Measurements from ENCODE around the gene SPINT1.

SPINT1 gene, protein sequence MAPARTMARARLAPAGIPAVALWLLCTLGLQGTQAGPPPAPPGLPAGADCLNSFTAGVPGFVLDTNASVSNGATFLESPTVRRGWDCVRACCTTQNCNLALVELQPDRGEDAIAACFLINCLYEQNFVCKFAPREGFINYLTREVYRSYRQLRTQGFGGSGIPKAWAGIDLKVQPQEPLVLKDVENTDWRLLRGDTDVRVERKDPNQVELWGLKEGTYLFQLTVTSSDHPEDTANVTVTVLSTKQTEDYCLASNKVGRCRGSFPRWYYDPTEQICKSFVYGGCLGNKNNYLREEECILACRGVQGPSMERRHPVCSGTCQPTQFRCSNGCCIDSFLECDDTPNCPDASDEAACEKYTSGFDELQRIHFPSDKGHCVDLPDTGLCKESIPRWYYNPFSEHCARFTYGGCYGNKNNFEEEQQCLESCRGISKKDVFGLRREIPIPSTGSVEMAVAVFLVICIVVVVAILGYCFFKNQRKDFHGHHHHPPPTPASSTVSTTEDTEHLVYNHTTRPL

GRCh38 chr15:40843885-40844695 lies at the start of gene SPINT1:
TSS of gene SPINT1 (plus strand) at chr15:40844048. CDS start at chr15:40844555, 507 bp downstream.
- Histone ChIP-seq H3K27me3 (peaks cover 0 to 43% of the 10 kb centered on the region in 2 donors), H3K27ac (no peak within 1 kb of the TSS), H3K4me1 (peaks cover 0 to 24% (median 14%) of the 10 kb centered on the region in 4 donors), H3K9me3 (no peaks in the 10 kb centered on the region), H3K4me3 (peak within 1 kb of the TSS; percentile 39 to 54), H3K36me3 (no peaks in the 10 kb centered on the region)
- DNase-seq = no peak
- no peak for TF ChIP-seq CTCF (IDR thresholded peaks at IDR 0.05)
- intact Hi-C loops (cut with DNase I; ENCODE audit: low total_unique reads) = no loop called here

- no peaks in the 10 kb centered on the region for H3K27me3 ChIP-seq
- no peaks in the 10 kb centered on the region for H3K9me3 ChIP-seq
- DNase-seq = no peak
- peaks cover 0 to 3% (median 0%) of the 10 kb centered on the region in 4 donors for H3K4me1 ChIP-seq
- TF ChIP-seq CTCF (IDR thresholded peaks at IDR 0.05) = no peak
- no peak overlapping the region for H3K27ac ChIP-seq
- H3K4me3 ChIP-seq = no peak overlapping the region
- peaks cover 6 to 25% (median 11%) of the 10 kb centered on the region in 3 donors for H3K36me3 ChIP-seq
- intact Hi-C loops (cut with DNase I; ENCODE audit: low total_unique reads) = no loop called here
Observed at GRCh38 chr15:40796041-40796440, 47.8 kb upstream of the SPINT1 start.

DNA sequence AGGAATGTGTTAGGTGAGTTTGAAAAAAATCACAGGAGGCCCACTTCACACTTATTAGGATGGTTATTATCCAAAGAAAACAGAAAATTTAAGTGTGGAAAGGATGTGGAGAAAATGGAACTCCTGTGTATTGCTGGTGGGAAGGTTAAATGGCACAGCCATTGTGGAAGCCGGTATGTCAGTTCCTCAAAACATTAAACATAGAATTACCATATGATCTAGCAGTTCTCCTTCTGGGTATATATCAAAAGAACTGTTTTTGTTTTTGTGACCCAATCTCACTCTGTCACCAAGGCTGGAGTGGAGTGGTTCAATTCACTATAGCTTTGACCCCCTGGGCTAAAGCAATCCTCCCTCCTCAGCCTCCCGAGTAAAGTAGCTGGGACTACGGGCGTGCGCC lies 47.3 kb upstream of the SPINT1 start:
- Histone ChIP-seq H3K4me3 (no peak overlapping the region), H3K27ac (no peak overlapping the region), H3K9me3 (no peaks in the 10 kb centered on the region), H3K27me3 (no peaks in the 10 kb centered on the region), H3K36me3 (peaks cover 6 to 25% (median 6%) of the 10 kb centered on the region in 3 donors), H3K4me1 (peaks cover 0 to 3% (median 0%) of the 10 kb centered on the region in 4 donors)
- intact Hi-C loops (cut with DNase I; ENCODE audit: low total_unique reads) = no loop called here
- DNase-seq = no peak
- TF ChIP-seq CTCF (IDR thresholded peaks at IDR 0.05) = no peak

GRCh38 chr15:40799523-40799922 lies 44.3 kb upstream of the SPINT1 start:
- no peak for TF ChIP-seq CTCF (IDR thresholded peaks at IDR 0.05)
- H3K27ac ChIP-seq = no peak overlapping the region
- DNase-seq = no peak
- peaks cover 0 to 9% (median under 1%) of the 10 kb centered on the region in 4 donors for H3K4me1 ChIP-seq
- H3K27me3 ChIP-seq = no peaks in the 10 kb centered on the region
- H3K4me3 ChIP-seq = no peak overlapping the region
- intact Hi-C loops (cut with DNase I; ENCODE audit: low total_unique reads) = no loop called here
- H3K9me3 ChIP-seq = no peaks in the 10 kb centered on the region
- peaks cover 0 to 13% (median 6%) of the 10 kb centered on the region in 3 donors for H3K36me3 ChIP-seq

- no peak for TF ChIP-seq CTCF (IDR thresholded peaks at IDR 0.05)
- peaks cover 0 to 13% (median 6%) of the 10 kb centered on the region in 3 donors for H3K36me3 ChIP-seq
- H3K27me3 ChIP-seq = no peaks in the 10 kb centered on the region
- H3K4me3 ChIP-seq = no peak overlapping the region
- no peak overlapping the region for H3K27ac ChIP-seq
- H3K9me3 ChIP-seq = no peaks in the 10 kb centered on the region
- intact Hi-C loops (cut with DNase I; ENCODE audit: low total_unique reads) = loop anchor here (2.0 to 10.0 kb wide), 2 partner anchors 38 to 862 kb away; partner anchors contain the start of gene MGA
- DNase-seq = no peak
- H3K4me1 ChIP-seq = peaks cover 0 to 26% (median 11%) of the 10 kb centered on the region in 4 donors
Observed at GRCh38 chr15:40803076-40803475, 40.8 kb upstream of the SPINT1 start.

Data from tibial artery (tissue), 4 donors.